Measurements from ENCODE around the gene ANO7. TPM values are rescaled to one million over a fixed set of nuclear protein-coding genes. Genes with fewer than 3 reads are reported as not detected.

The ANO7 gene
- total RNA-seq, 2 experiments from 2014 or later = 0.16 to 0.46 TPM

- no TSS peak for BruUV-seq (replicated peaks)
- DNase-seq (ENCODE audit: low spot score) = no peak
- no peak overlapping the region for H3K4me2 ChIP-seq (ENCODE audit: low read length)
- H2AFZ ChIP-seq (ENCODE audit: low read length) = no peak overlapping the region
- TF ChIP-seq CTCF (conservative IDR thresholded peaks at IDR 0.05; ENCODE audit: low read length) = no peak
- TF ChIP-seq EZH2phosphoT487 (IDR thresholded peaks at IDR 0.05; ENCODE audit: borderline replicate concordance, low read depth, low read length) = no peak
- ChIA-PET POLR2A (no interaction called here), CTCF (ENCODE audit: unreplicated experiment) (no interaction called here)
- no peaks in the 10 kb centered on the region for H3K79me2 ChIP-seq (ENCODE audit: insufficient read depth, low read depth, low read length)
- intact Hi-C loops (cut with micrococcal nuclease; ENCODE audit: unreplicated experiment) = no loop called here
- peaks cover 24% of the 10 kb centered on the region for H3K36me3 ChIP-seq (ENCODE audit: insufficient read depth, low read length)
- H3K4me1 ChIP-seq (ENCODE audit: insufficient read depth, low read length, poor library complexity, severe bottlenecking) = no peaks in the 10 kb centered on the region
- no peaks in the 10 kb centered on the region for H3K9me3 ChIP-seq (ENCODE audit: low read length)
- H3K9me2 ChIP-seq (ENCODE audit: insufficient read depth, low read length) = no peaks in the 10 kb centered on the region
- H3K4me3 ChIP-seq (ENCODE audit: low read depth, low read length, poor library complexity, severe bottlenecking) = no peak overlapping the region
- H3K27ac ChIP-seq (ENCODE audit: low read depth, low read length, poor library complexity, severe bottlenecking) = no peak overlapping the region
- no peaks in the 10 kb centered on the region for H4K20me1 ChIP-seq (ENCODE audit: insufficient read depth, low read length)
Observed at GRCh38 chr2:241224018-241224850, 35.8 kb downstream of the ANO7 start.

GRCh38 chr2:241224851-241225438, 36.5 kb downstream of the ANO7 start:
- BruUV-seq (replicated peaks) = no TSS peak
- H3K27ac ChIP-seq (ENCODE audit: low read depth, low read length, poor library complexity, severe bottlenecking) = no peak overlapping the region
- intact Hi-C loops (cut with micrococcal nuclease; ENCODE audit: unreplicated experiment) = no loop called here
- no peaks in the 10 kb centered on the region for H3K79me2 ChIP-seq (ENCODE audit: insufficient read depth, low read depth, low read length)
- H3K9me3 ChIP-seq (ENCODE audit: low read length) = no peaks in the 10 kb centered on the region
- H3K4me3 ChIP-seq (ENCODE audit: low read depth, low read length, poor library complexity, severe bottlenecking) = no peak overlapping the region
- CTCF ChIA-PET (ENCODE audit: unreplicated experiment) = no interaction called here
- H2AFZ ChIP-seq (ENCODE audit: low read length) = no peak overlapping the region
- H4K20me1 ChIP-seq (ENCODE audit: insufficient read depth, low read length) = no peaks in the 10 kb centered on the region
- H3K4me2 ChIP-seq (ENCODE audit: low read length) = no peak overlapping the region
- H3K36me3 ChIP-seq (ENCODE audit: insufficient read depth, low read length) = peaks cover 29% of the 10 kb centered on the region
- DNase-seq (ENCODE audit: low spot score) = no peak
- TF ChIP-seq CTCF (conservative IDR thresholded peaks at IDR 0.05; ENCODE audit: low read length) (no peak), EZH2phosphoT487 (IDR thresholded peaks at IDR 0.05; ENCODE audit: borderline replicate concordance, low read depth, low read length) (no peak)
- no peaks in the 10 kb centered on the region for H3K9me2 ChIP-seq (ENCODE audit: insufficient read depth, low read length)
- H3K4me1 ChIP-seq (ENCODE audit: insufficient read depth, low read length, poor library complexity, severe bottlenecking) = no peaks in the 10 kb centered on the region
- POLR2A ChIA-PET = no interaction called here

- no peaks in the 10 kb centered on the region for H3K9me2 ChIP-seq (ENCODE audit: insufficient read depth, low read length)
- peaks cover 35% of the 10 kb centered on the region for H3K36me3 ChIP-seq (ENCODE audit: insufficient read depth, low read length)
- TF ChIP-seq CTCF (conservative IDR thresholded peaks at IDR 0.05; ENCODE audit: low read length) = no peak
- TF ChIP-seq EZH2phosphoT487 (IDR thresholded peaks at IDR 0.05; ENCODE audit: borderline replicate concordance, low read depth, low read length) = no peak
- H3K9me3 ChIP-seq (ENCODE audit: low read length) = no peaks in the 10 kb centered on the region
- DNase-seq (ENCODE audit: low spot score) = no peak
- BruUV-seq (replicated peaks) = no TSS peak
- H3K4me1 ChIP-seq (ENCODE audit: insufficient read depth, low read length, poor library complexity, severe bottlenecking) = no peaks in the 10 kb centered on the region
- H2AFZ ChIP-seq (ENCODE audit: low read length) = no peak overlapping the region
- ChIA-PET POLR2A (no interaction called here), CTCF (ENCODE audit: unreplicated experiment) (no interaction called here)
- H4K20me1 ChIP-seq (ENCODE audit: insufficient read depth, low read length) = no peaks in the 10 kb centered on the region
- no peak overlapping the region for H3K4me2 ChIP-seq (ENCODE audit: low read length)
- H3K79me2 ChIP-seq (ENCODE audit: insufficient read depth, low read depth, low read length) = no peaks in the 10 kb centered on the region
- H3K27ac ChIP-seq (ENCODE audit: low read depth, low read length, poor library complexity, severe bottlenecking) = no peak overlapping the region
- H3K4me3 ChIP-seq (ENCODE audit: low read depth, low read length, poor library complexity, severe bottlenecking) = no peak overlapping the region
- intact Hi-C loops (cut with micrococcal nuclease; ENCODE audit: unreplicated experiment) = no loop called here
Observed at GRCh38 chr2:241225545-241225944, 37.1 kb downstream of the ANO7 start.
